ENCODE data around the gene ANKHD1. TPM values are rescaled to one million over a fixed set of nuclear protein-coding genes. Genes with fewer than 3 reads are reported as not detected.
"Not testable (repeated sequence)": the region's sequence is repeated elsewhere in the genome, so short reads cannot be mapped to it uniquely, and the experiment has no call there.

ANKHD1 gene
- total RNA-seq, 1 donor from 2014 or later: 82.3 TPM

DNA sequence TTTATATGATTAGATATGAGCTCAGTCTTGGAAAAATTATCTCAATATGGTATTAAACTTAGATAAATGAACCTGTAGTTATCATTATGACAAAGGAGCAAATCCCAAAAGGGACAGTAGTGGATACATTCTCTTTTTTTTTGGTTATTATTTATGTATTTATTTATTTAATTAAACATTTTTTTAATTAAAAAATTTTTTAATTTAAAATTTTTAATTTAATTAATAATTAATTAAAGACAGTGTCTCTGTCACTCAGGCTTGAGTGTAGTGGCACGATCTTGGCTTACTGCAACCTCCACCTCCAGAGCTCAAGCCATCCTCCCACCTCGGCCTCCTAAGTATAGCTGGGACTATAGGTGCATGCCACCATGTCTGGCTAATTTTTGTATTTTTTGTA is 15.6 kb downstream of the ANKHD1 start:
- DNase-seq (ENCODE audit: extremely low spot score, unreplicated experiment): no peak
- Mint-ChIP-seq H3K4me1 (ENCODE audit: unreplicated experiment) (peaks cover 16% of the 10 kb centered on the region), H3K27ac (ENCODE audit: unreplicated experiment) (no peak overlapping the region), H3K9me3 (ENCODE audit: unreplicated experiment) (no peaks in the 10 kb centered on the region), H3K36me3 (ENCODE audit: unreplicated experiment) (peaks cover 11% of the 10 kb centered on the region), H3K27me3 (ENCODE audit: unreplicated experiment) (no peaks in the 10 kb centered on the region), H3K4me3 (ENCODE audit: unreplicated experiment) (no peak overlapping the region)
- TF ChIP-seq, protein P1, sequence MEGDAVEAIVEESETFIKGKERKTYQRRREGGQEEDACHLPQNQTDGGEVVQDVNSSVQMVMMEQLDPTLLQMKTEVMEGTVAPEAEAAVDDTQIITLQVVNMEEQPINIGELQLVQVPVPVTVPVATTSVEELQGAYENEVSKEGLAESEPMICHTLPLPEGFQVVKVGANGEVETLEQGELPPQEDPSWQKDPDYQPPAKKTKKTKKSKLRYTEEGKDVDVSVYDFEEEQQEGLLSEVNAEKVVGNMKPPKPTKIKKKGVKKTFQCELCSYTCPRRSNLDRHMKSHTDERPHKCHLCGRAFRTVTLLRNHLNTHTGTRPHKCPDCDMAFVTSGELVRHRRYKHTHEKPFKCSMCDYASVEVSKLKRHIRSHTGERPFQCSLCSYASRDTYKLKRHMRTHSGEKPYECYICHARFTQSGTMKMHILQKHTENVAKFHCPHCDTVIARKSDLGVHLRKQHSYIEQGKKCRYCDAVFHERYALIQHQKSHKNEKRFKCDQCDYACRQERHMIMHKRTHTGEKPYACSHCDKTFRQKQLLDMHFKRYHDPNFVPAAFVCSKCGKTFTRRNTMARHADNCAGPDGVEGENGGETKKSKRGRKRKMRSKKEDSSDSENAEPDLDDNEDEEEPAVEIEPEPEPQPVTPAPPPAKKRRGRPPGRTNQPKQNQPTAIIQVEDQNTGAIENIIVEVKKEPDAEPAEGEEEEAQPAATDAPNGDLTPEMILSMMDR (IDR thresholded peaks at IDR 0.05): no peak

- H3K36me3 Mint-ChIP-seq (ENCODE audit: unreplicated experiment): peaks cover 11% of the 10 kb centered on the region
Observed at GRCh38 chr5:140418862-140419520, 17.4 kb downstream of the ANKHD1 start.

GRCh38 chr5:140420226-140420570 is 18.6 kb downstream of the ANKHD1 start:
- no peaks in the 10 kb centered on the region for H3K27me3 Mint-ChIP-seq (ENCODE audit: unreplicated experiment)
- peaks cover 15% of the 10 kb centered on the region for H3K4me1 Mint-ChIP-seq (ENCODE audit: unreplicated experiment)
- H3K9me3 Mint-ChIP-seq (ENCODE audit: unreplicated experiment): no peaks in the 10 kb centered on the region
- no peak overlapping the region for H3K27ac Mint-ChIP-seq (ENCODE audit: unreplicated experiment)
- H3K4me3 Mint-ChIP-seq (ENCODE audit: unreplicated experiment): no peak overlapping the region
- no peak for DNase-seq (ENCODE audit: extremely low spot score, unreplicated experiment)
- TF ChIP-seq, protein P1 (IDR thresholded peaks at IDR 0.05): no peak
- peaks cover 11% of the 10 kb centered on the region for H3K36me3 Mint-ChIP-seq (ENCODE audit: unreplicated experiment)

More at GRCh38 chr5:140418862-140419520, 17.4 kb downstream of the ANKHD1 start:
- TF ChIP-seq, protein P1 (IDR thresholded peaks at IDR 0.05): no peak
- H3K27me3 Mint-ChIP-seq (ENCODE audit: unreplicated experiment): no peaks in the 10 kb centered on the region
- no peak for DNase-seq (ENCODE audit: extremely low spot score, unreplicated experiment)
- H3K9me3 Mint-ChIP-seq (ENCODE audit: unreplicated experiment): no peaks in the 10 kb centered on the region
- H3K4me1 Mint-ChIP-seq (ENCODE audit: unreplicated experiment): peaks cover 15% of the 10 kb centered on the region
- H3K4me3 Mint-ChIP-seq (ENCODE audit: unreplicated experiment): no peak overlapping the region
- H3K27ac Mint-ChIP-seq (ENCODE audit: unreplicated experiment): no peak overlapping the region

GRCh38 chr5:140420665-140421361 is 19.2 kb downstream of the ANKHD1 start:
- Mint-ChIP-seq H3K4me3 (ENCODE audit: unreplicated experiment) (no peak overlapping the region), H3K4me1 (ENCODE audit: unreplicated experiment) (peaks cover 15% of the 10 kb centered on the region), H3K36me3 (ENCODE audit: unreplicated experiment) (peaks cover 10% of the 10 kb centered on the region), H3K27me3 (ENCODE audit: unreplicated experiment) (no peaks in the 10 kb centered on the region), H3K9me3 (ENCODE audit: unreplicated experiment) (no peaks in the 10 kb centered on the region), H3K27ac (ENCODE audit: unreplicated experiment) (no peak overlapping the region)
- no peak for DNase-seq (ENCODE audit: extremely low spot score, unreplicated experiment)
- TF ChIP-seq, protein P1 (IDR thresholded peaks at IDR 0.05): no peak

DNA sequence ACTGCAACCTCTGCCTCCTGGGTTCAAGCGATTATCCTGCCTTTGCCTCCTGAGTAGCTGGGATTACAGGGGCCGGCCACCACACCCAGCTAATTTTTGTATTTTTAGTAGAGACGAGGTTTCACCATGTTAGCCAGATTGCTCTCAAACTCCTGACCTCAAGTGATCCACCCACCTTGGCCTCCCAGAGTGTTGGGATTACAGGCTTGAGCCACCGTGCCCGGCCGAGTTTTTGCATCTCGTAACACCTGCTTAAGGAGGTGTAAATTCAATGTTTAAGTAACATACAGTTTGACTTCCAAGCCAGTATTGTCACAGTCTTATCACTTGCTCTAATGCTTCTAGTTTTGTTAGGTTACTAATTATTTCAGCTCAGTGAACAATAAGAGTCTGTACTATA is 19.7 kb downstream of the ANKHD1 start:
- H3K27me3 Mint-ChIP-seq (ENCODE audit: unreplicated experiment); H3K36me3 Mint-ChIP-seq (ENCODE audit: unreplicated experiment); H3K9me3 Mint-ChIP-seq (ENCODE audit: unreplicated experiment); H3K4me3 Mint-ChIP-seq (ENCODE audit: unreplicated experiment); DNase-seq (ENCODE audit: extremely low spot score, unreplicated experiment); H3K27ac Mint-ChIP-seq (ENCODE audit: unreplicated experiment): not testable (repeated sequence)
- peaks cover 15% of the 10 kb centered on the region for H3K4me1 Mint-ChIP-seq (ENCODE audit: unreplicated experiment)

Measured in osteocyte (in vitro differentiated cells).